ENCODE results near the gene ADNP.
"Not testable (repeated sequence)": the region's sequence is repeated elsewhere in the genome, so short reads cannot be mapped to it uniquely, and the experiment has no call there.

Gene ADNP

GRCh38 chr20:50931306-50932015 lies at the start of gene ADNP:
Gene ADNP (minus strand): TSS chr20:50931437. CDS start chr20:50903996, 27,441 bp downstream.
- DNase-seq, result peak; percentile 92

- DNase-seq, result peak; percentile 96
Measured at GRCh38 chr20:50980071-50980681, 48.9 kb upstream of the ADNP start.

GRCh38 chr20:50978533-50978932 lies 47.3 kb upstream of the ADNP start:
- not testable (repeated sequence) for DNase-seq

- no peak for DNase-seq
Measured at GRCh38 chr20:50977066-50978021, 46.1 kb upstream of the ADNP start.

GRCh38 chr20:50975701-50976330 lies 44.6 kb upstream of the ADNP start:
- DNase-seq, result no peak

GRCh38 chr20:50969912-50970311 lies 38.7 kb upstream of the ADNP start:
- no peak for DNase-seq

GRCh38 chr20:50969435-50969834 lies 38.2 kb upstream of the ADNP start:
- DNase-seq, result no peak

GRCh38 chr20:50968289-50968688 lies 37.1 kb upstream of the ADNP start:
- no peak for DNase-seq

GRCh38 chr20:50967586-50967985 lies 36.3 kb upstream of the ADNP start:
- no peak for DNase-seq

- DNase-seq, result no peak
Measured at GRCh38 chr20:50959543-50960126, 28.4 kb upstream of the ADNP start.

GRCh38 chr20:50958615-50959542 lies 27.6 kb upstream of the ADNP start, which contains the start of gene MOCS3:
Gene MOCS3 (plus strand): TSS chr20:50958818. CDS start chr20:50958843, 25 bp downstream.
- peak; percentile 94 for DNase-seq

GRCh38 chr20:50957798-50958614 lies 26.8 kb upstream of the ADNP start, which contains the start of gene DPM1:
Gene DPM1 (minus strand): TSS chr20:50958532. CDS start chr20:50958523, 9 bp downstream.
- DNase-seq, result peak; percentile 94

- peak; percentile 19 for DNase-seq
Measured at GRCh38 chr20:50957276-50957675, 26.0 kb upstream of the ADNP start.

- no peak for DNase-seq
Measured at GRCh38 chr20:50953821-50954220, 22.6 kb upstream of the ADNP start.

GRCh38 chr20:50953196-50953595 lies 22.0 kb upstream of the ADNP start:
- no peak for DNase-seq

GRCh38 chr20:50948132-50948785 lies 17.0 kb upstream of the ADNP start:
- no peak for DNase-seq

- no peak for DNase-seq
Measured at GRCh38 chr20:50943069-50943468, 11.8 kb upstream of the ADNP start.

GRCh38 chr20:50933589-50933988 lies 2.4 kb upstream of the ADNP start:
- no peak for DNase-seq

GRCh38 chr20:50932691-50933280 lies 1.5 kb upstream of the ADNP start:
- DNase-seq, result no peak

All from MV-4-11 (cell line).